Immature natural killer cell (primary cell): ENCODE data around the gene FXYD2. TPM values are rescaled to one million over a fixed set of nuclear protein-coding genes. Genes with fewer than 3 reads are reported as not detected.

Source experiments
- DNase-seq, 3 donors: peaks; one replicate each; pipeline ENCODE4 v3.0.0; 2022; ENCODE audit warnings: mixed read lengths in 1 of 3
- H3K27ac Mint-ChIP-seq, 6 donors: one replicate each; pipeline ENCODE4 v1.8.0; 2020; ENCODE audit warnings: mixed read lengths in 6 of 6, mild to moderate bottlenecking in 5 of 6, inconsistent platforms in 4 of 6, moderate library complexity in 3 of 6
- H3K27me3 Mint-ChIP-seq, 3 donors: one replicate each; pipeline ENCODE4 v1.8.0; 2020 to 2021; ENCODE audit warnings: low read depth in 3 of 3, mild to moderate bottlenecking in 3 of 3, mixed read lengths in 3 of 3, moderate library complexity in 3 of 3, inconsistent platforms in 1 of 3
- H3K36me3 Mint-ChIP-seq, 3 donors: one replicate each; pipeline ENCODE4 v1.8.0; 2020; ENCODE audit warnings: mixed read lengths in 3 of 3, inconsistent platforms in 2 of 3, mild to moderate bottlenecking in 2 of 3
- H3K4me1 Mint-ChIP-seq, 2 donors: one replicate each; pipeline ENCODE4 v1.8.0; 2020; ENCODE audit warnings: inconsistent platforms in 2 of 2, mild to moderate bottlenecking in 2 of 2, mixed read lengths in 2 of 2, moderate library complexity in 1 of 2
- H3K4me3 Mint-ChIP-seq, 5 donors: one replicate each; pipeline ENCODE4 v1.8.0; 2020; ENCODE audit warnings: mild to moderate bottlenecking in 5 of 5, mixed read lengths in 5 of 5, inconsistent platforms in 3 of 5, moderate library complexity in 3 of 5
- H3K9me3 Mint-ChIP-seq, 6 donors: one replicate each; pipeline ENCODE4 v1.8.0; 2020; ENCODE audit warnings: mild to moderate bottlenecking in 6 of 6, mixed read lengths in 6 of 6, inconsistent platforms in 4 of 6, moderate library complexity in 3 of 6
- polyA plus RNA-seq, 3 donors: library from polyadenylated mRNA; unstranded; fragments of 300-500 nt; fragmentation: Illumina TruSeq; gene quantifications; one replicate each; pipeline ENCODE4 v1.2.3, GENCODE V29; 2021

Gene FXYD2
- polyA plus RNA-seq, 3 donors from 2014 or later: 1.3 to 12.0 (median 3.4) TPM

DNA sequence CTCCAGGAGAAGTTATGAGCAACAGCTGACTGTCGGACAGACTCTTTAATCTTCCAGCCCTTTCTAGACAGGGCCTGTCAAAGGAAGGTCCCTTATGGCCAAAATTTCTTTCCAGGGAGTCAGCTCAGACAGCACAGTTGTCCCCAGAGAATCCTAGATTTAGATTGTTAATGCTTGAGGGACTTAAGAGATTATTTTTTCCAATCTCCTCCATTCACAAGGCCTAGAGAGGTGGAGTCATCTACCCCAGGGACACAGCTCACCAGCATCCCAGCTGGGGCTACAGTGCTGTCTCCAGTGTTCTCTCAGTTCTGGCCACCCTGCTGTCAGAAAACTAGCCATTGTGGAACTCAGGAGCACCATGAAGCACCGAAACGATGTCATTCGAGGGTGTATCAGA is 35.3 kb downstream of the FXYD2 start:
- no peaks in the 10 kb centered on the region for H3K36me3 Mint-ChIP-seq
- H3K27ac Mint-ChIP-seq: no peak overlapping the region
- peaks cover 2 to 28% (median 16%) of the 10 kb centered on the region in 3 donors for H3K27me3 Mint-ChIP-seq

DNA sequence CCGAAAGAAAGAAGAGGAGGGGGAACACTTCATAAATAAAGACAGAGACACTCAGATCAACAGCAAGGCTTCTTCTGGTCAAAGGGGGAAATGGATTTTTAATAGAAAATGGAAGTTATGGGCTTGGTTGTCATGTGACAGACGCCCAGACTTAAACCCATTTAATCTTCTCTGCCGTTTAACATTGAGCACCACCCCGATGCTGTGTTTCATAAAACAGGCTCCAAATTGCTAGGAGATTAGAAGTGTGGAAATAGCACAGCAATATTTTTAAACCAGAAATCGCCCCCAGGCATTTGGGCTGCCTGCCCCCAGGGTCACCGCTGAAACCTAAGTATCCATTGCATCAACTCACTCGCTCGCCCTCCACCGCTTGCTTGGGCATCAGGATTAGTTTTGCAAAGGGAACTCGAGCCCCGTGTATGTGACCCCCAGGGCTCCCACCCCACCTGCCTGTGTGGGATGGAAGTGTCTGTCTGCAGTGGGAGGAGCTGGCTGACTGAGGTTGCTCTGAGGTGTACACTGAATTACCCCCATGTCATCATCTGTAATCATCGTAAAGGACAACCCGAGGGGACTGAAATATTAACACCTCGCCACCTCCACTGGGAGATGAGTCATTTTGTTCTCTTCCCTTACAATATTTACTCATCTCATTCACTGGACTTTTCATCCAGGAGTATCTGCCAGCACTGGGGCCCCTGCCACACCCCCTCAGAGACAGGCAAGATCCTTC is 38.2 kb downstream of the FXYD2 start:
- Mint-ChIP-seq H3K36me3 (no peaks in the 10 kb centered on the region), H3K4me3 (no peak overlapping the region), H3K4me1 (no peaks in the 10 kb centered on the region), H3K27ac (no peak overlapping the region), H3K9me3 (no peaks in the 10 kb centered on the region), H3K27me3 (peaks cover 4 to 23% (median 15%) of the 10 kb centered on the region in 3 donors)
- DNase-seq: no peak

More for the DNA sequence above, 35.3 kb downstream of the FXYD2 start:
- no peaks in the 10 kb centered on the region for H3K4me1 Mint-ChIP-seq
- H3K4me3 Mint-ChIP-seq: no peak overlapping the region
- DNase-seq: no peak
- no peaks in the 10 kb centered on the region for H3K9me3 Mint-ChIP-seq

DNA sequence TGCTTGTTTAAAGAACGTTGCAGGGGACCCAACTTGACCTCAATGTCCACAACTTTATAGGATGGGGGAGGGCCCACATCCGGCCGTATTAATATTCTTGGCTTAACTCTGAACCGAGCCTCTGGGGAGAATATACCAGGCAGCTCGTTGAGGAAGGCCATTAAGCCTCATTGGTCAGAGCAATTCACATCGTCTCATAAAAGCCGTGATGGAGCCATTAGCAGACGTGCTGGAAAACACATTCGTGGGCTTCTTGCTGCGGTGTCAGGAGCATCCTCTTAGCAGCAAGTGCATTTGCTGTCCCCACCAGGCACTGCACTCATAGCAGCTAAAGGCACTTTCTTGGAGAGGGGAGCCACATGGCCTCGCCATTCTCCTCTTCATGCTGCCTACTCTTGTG is 42.4 kb downstream of the FXYD2 start:
- DNase-seq: no peak
- Mint-ChIP-seq H3K27ac (no peak overlapping the region), H3K36me3 (no peaks in the 10 kb centered on the region), H3K4me1 (no peaks in the 10 kb centered on the region), H3K27me3 (peaks cover 6 to 22% (median 11%) of the 10 kb centered on the region in 3 donors), H3K9me3 (no peaks in the 10 kb centered on the region), H3K4me3 (no peak overlapping the region)

DNA sequence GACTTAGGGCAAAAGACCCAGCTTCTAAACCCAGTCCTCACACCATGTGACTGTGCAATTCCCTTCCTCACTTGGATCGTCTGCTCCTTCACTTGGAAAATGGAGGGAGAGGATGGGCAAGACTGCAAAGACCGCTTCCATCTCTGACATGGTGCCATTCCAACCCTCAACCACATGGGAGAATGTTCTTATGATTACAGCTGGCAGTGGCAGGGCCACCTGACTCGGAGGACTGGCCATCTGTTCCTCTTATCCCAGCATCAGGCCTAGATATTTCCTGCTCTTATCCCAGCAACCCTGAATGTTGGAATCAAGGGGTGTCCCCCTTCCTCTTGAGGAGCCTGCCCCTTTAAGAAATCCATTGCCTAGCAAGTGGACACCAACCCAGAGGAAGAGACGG is 42.9 kb downstream of the FXYD2 start:
- H3K27ac Mint-ChIP-seq: no peak overlapping the region
- no peaks in the 10 kb centered on the region for H3K36me3 Mint-ChIP-seq
- DNase-seq: no peak
- H3K9me3 Mint-ChIP-seq: no peaks in the 10 kb centered on the region
- no peak overlapping the region for H3K4me3 Mint-ChIP-seq
- peaks cover 6 to 25% (median 11%) of the 10 kb centered on the region in 3 donors for H3K27me3 Mint-ChIP-seq
- no peaks in the 10 kb centered on the region for H3K4me1 Mint-ChIP-seq

DNA sequence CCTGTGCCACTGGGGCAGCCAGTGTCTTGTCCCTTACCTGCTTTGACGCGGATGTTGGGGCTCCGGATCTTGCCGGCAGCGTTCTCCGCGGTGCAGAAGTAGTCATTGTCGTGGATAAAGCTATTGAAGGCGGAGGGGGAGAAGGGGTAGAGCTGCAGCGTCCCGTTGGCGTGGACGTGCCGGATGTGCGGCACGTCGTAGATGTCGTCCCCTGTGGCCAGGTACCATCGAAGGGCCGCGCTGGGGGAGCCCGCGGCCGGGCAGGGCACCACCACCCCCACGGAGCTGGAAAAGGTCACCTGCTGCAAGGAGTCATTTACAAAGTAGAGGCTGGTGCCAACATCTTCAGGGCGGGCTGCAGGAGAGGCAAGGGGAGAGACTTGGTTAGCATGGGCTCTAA is 44.1 kb downstream of the FXYD2 start:
- Mint-ChIP-seq H3K36me3 (no peaks in the 10 kb centered on the region), H3K27me3 (peaks cover 6 to 19% (median 10%) of the 10 kb centered on the region in 3 donors), H3K4me3 (no peak overlapping the region), H3K9me3 (no peaks in the 10 kb centered on the region), H3K4me1 (no peaks in the 10 kb centered on the region), H3K27ac (no peak overlapping the region)
- no peak for DNase-seq

DNA sequence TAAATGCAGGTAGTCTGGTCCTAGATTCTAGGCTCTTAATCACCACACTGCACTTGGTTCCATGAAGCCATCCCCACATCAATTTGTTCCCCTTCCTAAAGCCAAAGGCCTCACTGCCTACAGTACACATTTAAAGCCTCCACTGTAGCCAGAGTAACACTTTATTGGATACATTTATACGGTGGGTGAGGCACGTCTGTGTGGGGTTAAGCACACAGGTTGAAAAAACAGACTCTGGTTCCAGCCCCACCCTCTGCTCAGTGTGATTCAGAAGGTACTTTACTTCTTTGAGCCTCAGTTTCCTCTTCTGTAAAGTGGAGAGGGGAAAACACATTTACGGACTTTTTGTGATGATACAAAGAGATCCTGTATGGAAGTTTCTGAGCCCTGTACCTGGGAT is 50.0 kb downstream of the FXYD2 start:
- Mint-ChIP-seq H3K27ac (no peak overlapping the region), H3K36me3 (no peaks in the 10 kb centered on the region), H3K4me1 (no peaks in the 10 kb centered on the region), H3K9me3 (no peaks in the 10 kb centered on the region), H3K4me3 (no peak overlapping the region), H3K27me3 (peaks cover 0 to 12% (median 6%) of the 10 kb centered on the region in 3 donors)
- no peak for DNase-seq

DNA sequence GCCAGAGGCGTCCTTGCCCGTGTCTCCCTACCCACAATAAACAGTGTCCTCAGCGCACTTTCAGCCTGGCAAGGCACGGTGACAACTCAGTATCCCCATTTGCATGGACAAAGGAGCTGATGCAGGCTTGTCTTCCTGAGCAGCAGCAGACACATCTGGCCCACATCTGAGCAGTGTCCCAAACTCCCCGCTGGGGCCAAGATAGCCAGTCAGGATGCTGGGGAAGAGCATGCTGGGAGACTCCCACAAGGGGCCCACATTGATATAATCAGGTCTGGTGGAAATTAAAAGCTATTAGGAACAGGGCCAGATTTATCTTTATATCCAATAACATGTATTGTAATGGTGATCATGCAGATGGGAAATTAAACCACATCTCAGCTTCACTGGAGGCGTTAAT is 52.2 kb downstream of the FXYD2 start:
- Mint-ChIP-seq H3K36me3 (no peaks in the 10 kb centered on the region), H3K9me3 (no peaks in the 10 kb centered on the region), H3K27ac (no peak overlapping the region), H3K4me1 (no peaks in the 10 kb centered on the region), H3K27me3 (peaks cover 1 to 12% (median 4%) of the 10 kb centered on the region in 3 donors), H3K4me3 (no peak overlapping the region)
- no peak for DNase-seq

DNA sequence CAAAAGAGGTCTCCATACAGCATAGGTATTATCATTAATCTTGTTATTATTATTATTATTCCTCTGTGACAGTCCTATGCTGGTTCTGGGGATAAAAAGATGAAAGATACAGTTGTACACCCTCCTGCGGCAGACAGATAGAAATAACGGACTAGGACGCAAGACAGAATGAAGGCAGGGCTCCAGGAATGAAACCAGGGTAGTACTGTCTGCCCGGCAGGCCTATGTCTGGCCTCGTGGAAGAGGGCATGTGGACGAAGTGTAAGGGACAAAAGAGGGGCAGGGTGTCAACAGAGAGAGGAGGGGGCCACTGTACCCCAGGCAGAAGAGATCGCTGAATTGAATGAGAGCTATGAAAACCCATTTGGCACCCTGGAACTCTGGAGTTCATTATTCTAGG is 52.7 kb downstream of the FXYD2 start:
- no peaks in the 10 kb centered on the region for H3K4me1 Mint-ChIP-seq
- H3K9me3 Mint-ChIP-seq: no peaks in the 10 kb centered on the region
- H3K27me3 Mint-ChIP-seq: peaks cover 3 to 12% (median 4%) of the 10 kb centered on the region in 3 donors
- no peaks in the 10 kb centered on the region for H3K36me3 Mint-ChIP-seq
- H3K4me3 Mint-ChIP-seq: no peak overlapping the region
- no peak overlapping the region for H3K27ac Mint-ChIP-seq
- no peak for DNase-seq

DNA sequence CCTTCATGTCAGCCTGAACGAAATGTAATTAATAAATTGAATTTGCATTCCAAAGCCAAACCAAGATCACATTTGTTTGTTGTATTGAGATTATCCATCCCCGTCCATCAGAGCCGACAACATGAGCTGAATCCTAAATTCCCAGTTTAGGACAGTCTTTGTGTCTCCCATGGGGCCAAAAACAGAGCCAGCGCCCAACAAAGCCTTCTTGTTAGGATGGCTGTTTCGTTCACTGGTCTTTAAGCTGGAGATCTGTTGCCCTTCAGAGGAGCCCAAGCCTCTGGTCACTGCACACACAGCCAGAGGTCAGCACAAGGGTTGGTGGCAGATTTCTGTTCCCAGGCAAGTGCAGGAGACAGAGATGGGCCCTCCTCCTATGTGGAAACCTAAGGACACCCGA is 53.3 kb downstream of the FXYD2 start:
- Mint-ChIP-seq H3K4me3 (no peak overlapping the region), H3K27ac (no peak overlapping the region), H3K9me3 (no peaks in the 10 kb centered on the region), H3K4me1 (no peaks in the 10 kb centered on the region), H3K27me3 (peaks cover 3 to 13% (median 4%) of the 10 kb centered on the region in 3 donors), H3K36me3 (no peaks in the 10 kb centered on the region)
- no peak for DNase-seq

DNA sequence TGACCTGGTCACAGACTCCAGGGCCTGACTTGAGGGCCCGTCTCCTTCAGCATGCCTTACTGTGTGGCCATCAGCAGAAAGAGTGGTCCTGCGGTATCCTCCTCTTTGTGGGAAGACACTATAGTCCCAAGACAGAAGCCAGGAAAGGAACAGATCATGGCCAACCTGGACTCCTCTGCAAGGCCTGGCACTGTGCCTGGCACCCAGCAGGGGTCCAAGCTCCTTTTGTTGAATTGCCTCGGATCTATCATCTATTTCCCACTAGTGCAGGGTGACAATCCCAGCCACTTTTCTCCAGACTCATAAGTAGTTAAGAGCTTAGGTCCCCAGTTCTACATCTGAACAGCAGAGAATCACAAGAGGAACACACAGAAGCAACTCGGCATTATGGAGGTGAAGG is 54.5 kb downstream of the FXYD2 start:
- DNase-seq: no peak
- H3K27ac Mint-ChIP-seq: no peak overlapping the region
- H3K27me3 Mint-ChIP-seq: peaks cover 4 to 11% (median 5%) of the 10 kb centered on the region in 3 donors
- H3K9me3 Mint-ChIP-seq: no peaks in the 10 kb centered on the region
- no peaks in the 10 kb centered on the region for H3K4me1 Mint-ChIP-seq
- no peaks in the 10 kb centered on the region for H3K36me3 Mint-ChIP-seq
- H3K4me3 Mint-ChIP-seq: no peak overlapping the region

Other genes with a start within 250 kb of the FXYD2 start
- gene DSCAML1, start 27.5 kb downstream of the FXYD2 start, polyA plus RNA-seq: not detected
- not detected for gene FXYD6, start 51.9 kb upstream of the FXYD2 start, polyA plus RNA-seq
- under 1 TPM in 2 of 3 donors, not detected in 1; 0.20 to 0.31 TPM for gene TMPRSS13, start 104.7 kb upstream of the FXYD2 start, polyA plus RNA-seq
- 100 to 1,000 TPM; 215 to 460 (median 264) TPM for gene IL10RA, start 161.7 kb upstream of the FXYD2 start, polyA plus RNA-seq